K562 (cell line): ENCODE results near the gene USF2. TPM values are rescaled to one million over a fixed set of nuclear protein-coding genes. Genes with fewer than 3 reads are reported as not detected.
A peak's percentile ranks its signal among the peaks of the same experiment; 100 is the strongest.

Experiments used
- CBFB ChIP-seq: sonication (generic); formaldehyde crosslinking; IDR thresholded peaks from 2 replicates; pipeline ENCODE4 v1.4.0; 2020; ENCODE audit warnings: mild to moderate bottlenecking, missing genetic modification reagents
- DNMT1 ChIP-seq: fragments of 450-650 bp; IDR thresholded peaks from 2 replicates; pipeline ENCODE4 v1.6.1; 2016; ENCODE audit warnings: antibody characterized with exemption, mild to moderate bottlenecking
- MAFK ChIP-seq: IDR thresholded peaks from 2 replicates; pipeline ENCODE4 v1.6.1; 2011; ENCODE audit warnings: low read length, improper control_type of control experiment
- MEIS2 ChIP-seq: fragments of 450-650 bp; IDR thresholded peaks from 2 replicates; pipeline ENCODE4 v1.6.1; 2014; ENCODE audit warnings: mild to moderate bottlenecking; ENCODE audit not compliant: partially characterized antibody
- MTF1 ChIP-seq: fragments of 250-450 bp; sonication (Bioruptor Pico); IDR thresholded peaks from 2 replicates; pipeline ENCODE4 v1.9.0; 2021; ENCODE audit warnings: moderate library complexity, mild to moderate bottlenecking, inconsistent platforms, borderline replicate concordance
- POLR3G ChIP-seq: IDR thresholded peaks from 2 replicates; pipeline ENCODE4 v1.6.1; 2011; ENCODE audit not compliant: insufficient read length, insufficient replicate concordance; ENCODE audit errors: extremely low read depth
- PTTG1 ChIP-seq: fragments of 450-650 bp; IDR thresholded peaks from 2 replicates; pipeline ENCODE4 v1.6.1; 2016; ENCODE audit warnings: low read depth, mild to moderate bottlenecking, missing genetic modification characterization, missing compliant biosample characterization
- RBM15 ChIP-seq: fragments of 200-400 bp; formaldehyde crosslinking; IDR thresholded peaks from 2 replicates; pipeline ENCODE4 v1.6.1; 2018; ENCODE audit warnings: mild to moderate bottlenecking, low read length, moderate library complexity; ENCODE audit not compliant: insufficient read depth
- RBM25 ChIP-seq: fragments of 200-400 bp; formaldehyde crosslinking; IDR thresholded peaks from 2 replicates; pipeline ENCODE4 v1.6.1; 2018; ENCODE audit warnings: low read length, low read depth, moderate library complexity; ENCODE audit not compliant: severe bottlenecking
- TAL1 ChIP-seq: fragments of 450-650 bp; IDR thresholded peaks from 2 replicates; pipeline ENCODE4 v1.6.1; 2016; ENCODE audit warnings: mild to moderate bottlenecking
- TCF7L2 ChIP-seq: fragments of 150-350 bp; IDR thresholded peaks from 2 replicates; pipeline ENCODE4 v1.6.1; 2016; ENCODE audit warnings: low read depth, mild to moderate bottlenecking, low read length, moderate library complexity
- XRCC5 ChIP-seq: fragments of 200-400 bp; formaldehyde crosslinking; IDR thresholded peaks from 2 replicates; pipeline ENCODE4 v1.6.1; 2017; ENCODE audit warnings: low read depth, mild to moderate bottlenecking, low read length
- ZBED1 ChIP-seq: IDR thresholded peaks from 2 replicates; pipeline ENCODE4 v1.6.1; 2014
- ZBTB17 ChIP-seq: fragments of 450-650 bp; formaldehyde crosslinking; IDR thresholded peaks from 2 replicates; pipeline ENCODE4 v1.4.0; 2020; ENCODE audit warnings: mild to moderate bottlenecking
- ZNF184 ChIP-seq: sonication (generic); formaldehyde crosslinking; IDR thresholded peaks from 2 replicates; pipeline ENCODE4 v1.5.0; 2020; ENCODE audit warnings: missing genetic modification reagents
- ZNF75A ChIP-seq: fragments of 450-650 bp; formaldehyde crosslinking; IDR thresholded peaks from 2 replicates; pipeline ENCODE4 v1.4.0; 2020; ENCODE audit warnings: mild to moderate bottlenecking
- polyA plus RNA-seq, 8 experiments: library from polyadenylated mRNA; depleted of rRNA in 4 of 8; stranded (reverse) in 5 of 8; unstranded in 3 of 8; fragments of >200 nt; fragmentation: Nextera tagmentation in 2 of 8; fragmentation: Illumina TruSeq in 1 of 8; extraction: Ambion mirVana in 2 of 8; extraction: Trizol in 1 of 8; gene quantifications; 2 replicates each; pipeline versions ENCODE4 v1.2.1 to v1.2.3, GENCODE V29; 2011 to 2014; ENCODE audit warnings: inconsistent platforms in 1 of 8, missing spikeins in 1 of 8
- total RNA-seq, 7 experiments: library from RNA; depleted of rRNA in 6 of 7; stranded (reverse); fragments of >200 nt in 6 of 7; fragmentation: Illumina TruSeq in 2 of 7; extraction: Trizol in 2 of 7; gene quantifications; 2 replicates each; pipeline versions ENCODE4 v1.2.1 to v1.2.3, GENCODE V29; 2011 to 2021; ENCODE audit warnings: low replicate concordance in 1 of 7
- TF ChIP-seq, protein P1 (sequence below): sonication (generic); formaldehyde crosslinking; IDR thresholded peaks from 2 replicates; pipeline ENCODE4 v1.8.1; 2023; ENCODE audit warnings: mild to moderate bottlenecking, missing genetic modification reagents
- TF ChIP-seq, protein P2 (sequence below): fragments of 200-800 bp; sonication (Bioruptor generic); IDR thresholded peaks from 2 replicates; pipeline ENCODE4 v1.6.1; 2017; ENCODE audit warnings: missing genetic modification characterization, missing compliant biosample characterization
- TF ChIP-seq, protein P3 (sequence below): fragments of 250-450 bp; sonication (Bioruptor Pico); IDR thresholded peaks from 2 replicates; pipeline ENCODE4 v1.9.0; 2021; ENCODE audit warnings: mild to moderate bottlenecking, inconsistent platforms
- TF ChIP-seq, protein P4 (sequence below), 2 experiments: fragments of 450-650 bp in 1 of 2; sonication (generic) in 1 of 2; formaldehyde crosslinking in 1 of 2; IDR thresholded peaks in 1 of 2; conservative IDR thresholded peaks in 1 of 2; 2 replicates each; pipeline versions ENCODE4 v1.6.1 to v1.8.1; 2016 to 2023; ENCODE audit warnings: mild to moderate bottlenecking in 2 of 2, moderate library complexity in 2 of 2, inconsistent platforms in 1 of 2, missing genetic modification reagents in 1 of 2
- TF ChIP-seq, protein P5 (sequence below): fragments of 250-450 bp; sonication (Bioruptor Pico); IDR thresholded peaks from 2 replicates; pipeline ENCODE4 v1.5.0; 2021
- TF ChIP-seq, protein P6 (sequence below): sonication (generic); formaldehyde crosslinking; IDR thresholded peaks from 2 replicates; pipeline ENCODE4 v1.8.0; 2022; ENCODE audit warnings: missing genetic modification reagents, mild to moderate bottlenecking, borderline replicate concordance

The USF2 gene
- total and polyA plus RNA-seq, 9 of the 15 experiments (the other 6 are each of a cell fraction or from before 2014, with no cell fraction given): 0.27 to 93.7 (median 58.4) TPM

DNA sequence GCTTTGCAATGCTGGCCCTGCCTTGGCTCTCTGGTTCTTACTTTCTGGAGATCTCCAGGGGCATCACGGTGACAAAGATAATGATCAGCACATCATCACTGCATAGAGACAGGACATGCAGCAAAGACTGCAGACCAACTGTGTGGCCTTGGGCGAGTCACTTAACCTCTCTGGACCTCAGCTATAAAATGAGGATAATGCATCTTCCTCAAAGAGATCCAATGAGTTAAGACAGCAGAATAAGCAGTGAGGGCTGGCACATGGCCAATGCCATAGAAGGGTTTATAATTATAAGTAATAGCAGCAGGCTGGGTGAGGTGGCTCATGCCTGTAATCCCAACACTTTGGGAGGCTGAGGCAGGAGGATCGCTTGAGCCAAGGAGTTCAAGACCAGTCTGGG lies 25.6 kb downstream of the USF2 start (continued):
- TF ChIP-seq, protein P1, sequence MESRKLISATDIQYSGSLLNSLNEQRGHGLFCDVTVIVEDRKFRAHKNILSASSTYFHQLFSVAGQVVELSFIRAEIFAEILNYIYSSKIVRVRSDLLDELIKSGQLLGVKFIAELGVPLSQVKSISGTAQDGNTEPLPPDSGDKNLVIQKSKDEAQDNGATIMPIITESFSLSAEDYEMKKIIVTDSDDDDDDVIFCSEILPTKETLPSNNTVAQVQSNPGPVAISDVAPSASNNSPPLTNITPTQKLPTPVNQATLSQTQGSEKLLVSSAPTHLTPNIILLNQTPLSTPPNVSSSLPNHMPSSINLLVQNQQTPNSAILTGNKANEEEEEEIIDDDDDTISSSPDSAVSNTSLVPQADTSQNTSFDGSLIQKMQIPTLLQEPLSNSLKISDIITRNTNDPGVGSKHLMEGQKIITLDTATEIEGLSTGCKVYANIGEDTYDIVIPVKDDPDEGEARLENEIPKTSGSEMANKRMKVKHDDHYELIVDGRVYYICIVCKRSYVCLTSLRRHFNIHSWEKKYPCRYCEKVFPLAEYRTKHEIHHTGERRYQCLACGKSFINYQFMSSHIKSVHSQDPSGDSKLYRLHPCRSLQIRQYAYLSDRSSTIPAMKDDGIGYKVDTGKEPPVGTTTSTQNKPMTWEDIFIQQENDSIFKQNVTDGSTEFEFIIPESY (CRISPR knock-in tag): no peak
- TF ChIP-seq ZBTB17 (CRISPR knock-in tag) (no peak), RBM25 (peak; percentile 54), ZBED1 (no peak), POLR3G (no peak), MTF1 (no peak), PTTG1 (no peak), RBM15 (no peak), TCF7L2 (no peak), XRCC5 (no peak), MAFK (no peak), MEIS2 (no peak), ZNF184 (no peak), TAL1 (no peak), ZNF75A (no peak), DNMT1 (no peak), CBFB (CRISPR knock-in tag) (no peak)
- TF ChIP-seq, protein P2, sequence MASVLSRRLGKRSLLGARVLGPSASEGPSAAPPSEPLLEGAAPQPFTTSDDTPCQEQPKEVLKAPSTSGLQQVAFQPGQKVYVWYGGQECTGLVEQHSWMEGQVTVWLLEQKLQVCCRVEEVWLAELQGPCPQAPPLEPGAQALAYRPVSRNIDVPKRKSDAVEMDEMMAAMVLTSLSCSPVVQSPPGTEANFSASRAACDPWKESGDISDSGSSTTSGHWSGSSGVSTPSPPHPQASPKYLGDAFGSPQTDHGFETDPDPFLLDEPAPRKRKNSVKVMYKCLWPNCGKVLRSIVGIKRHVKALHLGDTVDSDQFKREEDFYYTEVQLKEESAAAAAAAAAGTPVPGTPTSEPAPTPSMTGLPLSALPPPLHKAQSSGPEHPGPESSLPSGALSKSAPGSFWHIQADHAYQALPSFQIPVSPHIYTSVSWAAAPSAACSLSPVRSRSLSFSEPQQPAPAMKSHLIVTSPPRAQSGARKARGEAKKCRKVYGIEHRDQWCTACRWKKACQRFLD (CRISPR knock-in tag): no peak
- TF ChIP-seq, protein P3, sequence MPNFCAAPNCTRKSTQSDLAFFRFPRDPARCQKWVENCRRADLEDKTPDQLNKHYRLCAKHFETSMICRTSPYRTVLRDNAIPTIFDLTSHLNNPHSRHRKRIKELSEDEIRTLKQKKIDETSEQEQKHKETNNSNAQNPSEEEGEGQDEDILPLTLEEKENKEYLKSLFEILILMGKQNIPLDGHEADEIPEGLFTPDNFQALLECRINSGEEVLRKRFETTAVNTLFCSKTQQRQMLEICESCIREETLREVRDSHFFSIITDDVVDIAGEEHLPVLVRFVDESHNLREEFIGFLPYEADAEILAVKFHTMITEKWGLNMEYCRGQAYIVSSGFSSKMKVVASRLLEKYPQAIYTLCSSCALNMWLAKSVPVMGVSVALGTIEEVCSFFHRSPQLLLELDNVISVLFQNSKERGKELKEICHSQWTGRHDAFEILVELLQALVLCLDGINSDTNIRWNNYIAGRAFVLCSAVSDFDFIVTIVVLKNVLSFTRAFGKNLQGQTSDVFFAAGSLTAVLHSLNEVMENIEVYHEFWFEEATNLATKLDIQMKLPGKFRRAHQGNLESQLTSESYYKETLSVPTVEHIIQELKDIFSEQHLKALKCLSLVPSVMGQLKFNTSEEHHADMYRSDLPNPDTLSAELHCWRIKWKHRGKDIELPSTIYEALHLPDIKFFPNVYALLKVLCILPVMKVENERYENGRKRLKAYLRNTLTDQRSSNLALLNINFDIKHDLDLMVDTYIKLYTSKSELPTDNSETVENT (CRISPR knock-in tag): no peak
- TF ChIP-seq, protein P4, sequence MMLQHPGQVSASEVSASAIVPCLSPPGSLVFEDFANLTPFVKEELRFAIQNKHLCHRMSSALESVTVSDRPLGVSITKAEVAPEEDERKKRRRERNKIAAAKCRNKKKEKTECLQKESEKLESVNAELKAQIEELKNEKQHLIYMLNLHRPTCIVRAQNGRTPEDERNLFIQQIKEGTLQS (IDR thresholded peaks at IDR 0.05): no peak
- TF ChIP-seq, protein P4 (CRISPR knock-in tag; conservative IDR thresholded peaks at IDR 0.05): no peak
- TF ChIP-seq, protein P5, sequence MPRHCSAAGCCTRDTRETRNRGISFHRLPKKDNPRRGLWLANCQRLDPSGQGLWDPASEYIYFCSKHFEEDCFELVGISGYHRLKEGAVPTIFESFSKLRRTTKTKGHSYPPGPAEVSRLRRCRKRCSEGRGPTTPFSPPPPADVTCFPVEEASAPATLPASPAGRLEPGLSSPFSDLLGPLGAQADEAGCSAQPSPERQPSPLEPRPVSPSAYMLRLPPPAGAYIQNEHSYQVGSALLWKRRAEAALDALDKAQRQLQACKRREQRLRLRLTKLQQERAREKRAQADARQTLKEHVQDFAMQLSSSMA: no peak
- TF ChIP-seq, protein P6, sequence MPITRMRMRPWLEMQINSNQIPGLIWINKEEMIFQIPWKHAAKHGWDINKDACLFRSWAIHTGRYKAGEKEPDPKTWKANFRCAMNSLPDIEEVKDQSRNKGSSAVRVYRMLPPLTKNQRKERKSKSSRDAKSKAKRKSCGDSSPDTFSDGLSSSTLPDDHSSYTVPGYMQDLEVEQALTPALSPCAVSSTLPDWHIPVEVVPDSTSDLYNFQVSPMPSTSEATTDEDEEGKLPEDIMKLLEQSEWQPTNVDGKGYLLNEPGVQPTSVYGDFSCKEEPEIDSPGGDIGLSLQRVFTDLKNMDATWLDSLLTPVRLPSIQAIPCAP: no peak
